ENCODE results near the gene BPNT1. TPM values are rescaled to one million over a fixed set of nuclear protein-coding genes. Genes with fewer than 3 reads are reported as not detected.
A peak's percentile ranks its signal among the peaks of the same experiment; 100 is the strongest.
"Not testable (repeated sequence)": the region's sequence is repeated elsewhere in the genome, so short reads cannot be mapped to it uniquely, and the experiment has no call there.

Gene BPNT1, protein sequence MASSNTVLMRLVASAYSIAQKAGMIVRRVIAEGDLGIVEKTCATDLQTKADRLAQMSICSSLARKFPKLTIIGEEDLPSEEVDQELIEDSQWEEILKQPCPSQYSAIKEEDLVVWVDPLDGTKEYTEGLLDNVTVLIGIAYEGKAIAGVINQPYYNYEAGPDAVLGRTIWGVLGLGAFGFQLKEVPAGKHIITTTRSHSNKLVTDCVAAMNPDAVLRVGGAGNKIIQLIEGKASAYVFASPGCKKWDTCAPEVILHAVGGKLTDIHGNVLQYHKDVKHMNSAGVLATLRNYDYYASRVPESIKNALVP
- total RNA-seq (2014; rRNA removed; shearing (Covaris generic)), result 30.1 and 33.4 TPM in 2 replicates
- polyA plus RNA-seq (2015; cell fraction: cytosol; rRNA removed), result 19.4 and 21.4 TPM in 2 replicates
- polyA plus RNA-seq (2015; cell fraction: nucleus; rRNA removed), result 8.5 and 25.6 TPM in 2 replicates

- DNase-seq (ENCODE audit: low read depth, low spot score), result peak; percentile 95
- in situ Hi-C loops (cut with HindIII; ENCODE audit: low pct_unique_long_range_greater_than_20kb, low sequenced_read_pairs), result no loop called here
Observed at GRCh38 chr1:220089650-220090556, at the start of gene BPNT1. Gene BPNT1, minus strand, starts transcription at chr1:220089788. Its CDS starts 9,942 bp downstream, at chr1:220079846.

DNA sequence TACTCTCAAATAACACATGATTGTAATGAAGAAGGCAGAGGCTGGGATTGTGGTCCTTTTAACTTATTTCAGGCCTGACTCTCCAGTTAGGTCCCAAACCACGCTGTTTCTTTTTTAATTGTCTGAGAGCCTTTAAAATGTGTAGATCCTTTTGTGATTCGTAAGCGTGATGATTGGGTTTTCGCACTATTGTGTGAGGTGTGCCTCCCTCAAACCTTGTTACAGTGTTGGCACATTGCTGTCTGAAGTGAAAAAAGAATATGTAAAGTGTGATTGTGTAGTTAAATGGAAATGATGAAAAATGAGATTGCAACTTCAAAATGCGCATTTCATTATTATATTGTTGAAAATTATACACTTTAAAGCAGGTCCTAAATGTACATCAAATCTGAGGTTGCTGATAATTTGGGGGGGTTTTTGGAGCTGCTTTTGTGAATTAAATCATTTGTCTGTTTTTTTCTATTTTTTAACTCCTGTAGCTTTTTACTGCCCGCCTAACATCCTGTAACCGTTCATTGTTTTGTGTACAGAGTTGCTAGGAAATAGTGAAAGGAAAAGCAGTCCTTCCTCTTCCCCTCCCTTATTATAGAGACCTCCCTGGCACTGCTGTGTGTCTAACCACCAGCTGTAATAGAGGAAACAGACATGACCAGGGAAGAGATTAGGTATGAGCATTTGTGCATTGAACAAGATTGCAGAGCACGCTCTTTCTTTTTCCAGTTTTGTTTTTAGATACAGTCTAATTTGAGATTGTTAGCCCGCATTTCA lies 47.6 kb upstream of the BPNT1 start:
- in situ Hi-C loops (cut with HindIII; ENCODE audit: low pct_unique_long_range_greater_than_20kb, low sequenced_read_pairs), result no loop called here
- DNase-seq (ENCODE audit: low read depth, low spot score), result no peak

DNA sequence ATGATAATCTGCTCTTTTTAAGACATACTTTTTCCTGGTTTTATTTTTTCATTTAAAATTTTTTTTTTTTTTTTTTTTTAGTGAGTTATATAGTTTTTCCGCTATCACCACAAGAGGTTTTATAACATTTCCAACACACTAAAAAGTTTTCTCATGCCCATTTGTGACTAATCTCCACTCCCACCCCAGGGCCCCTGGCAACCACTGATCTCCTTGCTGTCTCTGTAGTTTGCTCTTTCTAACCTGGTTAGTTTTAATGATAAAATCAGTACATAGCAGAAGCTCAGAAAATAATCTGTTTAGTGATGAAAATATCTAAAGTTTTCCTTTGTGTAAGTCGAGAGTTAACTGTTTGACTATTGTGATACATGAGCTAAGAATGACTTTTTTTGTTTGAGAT lies 46.2 kb upstream of the BPNT1 start:
- in situ Hi-C loops (cut with HindIII; ENCODE audit: low pct_unique_long_range_greater_than_20kb, low sequenced_read_pairs), result no loop called here

DNA sequence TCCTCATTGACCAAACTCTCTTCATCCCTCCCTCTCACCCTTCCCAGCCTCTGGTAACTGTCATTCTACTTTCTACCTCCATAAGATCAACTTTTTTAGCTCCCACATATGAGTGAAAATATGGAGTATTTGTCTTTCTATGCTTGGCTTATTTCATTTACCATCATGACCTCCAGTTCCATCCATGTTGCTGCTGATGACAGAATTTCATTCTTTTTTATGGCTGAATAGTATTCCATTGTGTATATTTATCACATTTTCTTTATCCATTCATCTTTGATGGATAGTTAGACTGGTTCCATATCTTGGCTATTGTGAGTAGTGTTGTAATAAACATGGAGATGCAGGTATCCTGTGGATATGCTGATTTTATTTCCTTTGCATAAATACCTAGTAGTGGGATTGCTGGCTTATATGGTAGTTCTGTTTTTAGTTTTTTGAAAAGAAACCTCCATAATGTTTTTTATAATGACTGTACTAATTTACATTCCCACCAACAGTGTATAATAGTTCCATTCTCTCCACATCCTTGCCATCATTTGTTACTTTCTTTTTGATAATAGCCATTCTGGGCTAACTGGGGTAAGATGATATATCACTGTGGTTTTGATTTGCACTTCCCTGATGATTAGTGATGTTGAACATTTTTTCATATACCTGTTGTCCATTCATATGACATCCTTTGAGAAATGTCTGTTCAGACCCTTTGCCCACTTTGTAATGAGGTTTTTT lies 40.1 kb upstream of the BPNT1 start:
- in situ Hi-C loops (cut with HindIII; ENCODE audit: low pct_unique_long_range_greater_than_20kb, low sequenced_read_pairs), result no loop called here
- no peak for DNase-seq (ENCODE audit: low read depth, low spot score)

More for the DNA sequence above, 46.2 kb upstream of the BPNT1 start:
- no peak for DNase-seq (ENCODE audit: low read depth, low spot score)

DNA sequence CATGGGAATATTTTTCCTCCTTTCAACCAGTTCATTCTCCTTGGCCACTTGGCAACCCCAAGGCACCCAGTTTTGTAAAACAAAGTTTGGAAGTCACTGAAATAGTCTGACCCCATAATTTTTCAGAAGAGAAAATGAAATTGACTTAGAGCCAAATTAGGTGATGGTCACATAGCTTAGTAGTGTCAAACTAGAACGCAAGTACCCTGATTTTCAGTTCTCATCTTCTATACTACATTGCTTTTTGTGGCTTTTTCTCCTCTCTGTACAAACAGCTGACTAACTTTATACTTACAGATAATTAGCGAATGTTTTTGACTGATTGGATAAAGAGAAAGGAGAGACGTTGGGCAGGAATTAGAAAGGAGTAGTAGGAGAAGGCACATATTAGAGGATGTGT lies 37.5 kb upstream of the BPNT1 start:
- in situ Hi-C loops (cut with HindIII; ENCODE audit: low pct_unique_long_range_greater_than_20kb, low sequenced_read_pairs), result no loop called here
- no peak for DNase-seq (ENCODE audit: low read depth, low spot score)

GRCh38 chr1:220124542-220124941 lies 35.0 kb upstream of the BPNT1 start:
- no peak for DNase-seq (ENCODE audit: low read depth, low spot score)
- in situ Hi-C loops (cut with HindIII; ENCODE audit: low pct_unique_long_range_greater_than_20kb, low sequenced_read_pairs), result no loop called here

DNA sequence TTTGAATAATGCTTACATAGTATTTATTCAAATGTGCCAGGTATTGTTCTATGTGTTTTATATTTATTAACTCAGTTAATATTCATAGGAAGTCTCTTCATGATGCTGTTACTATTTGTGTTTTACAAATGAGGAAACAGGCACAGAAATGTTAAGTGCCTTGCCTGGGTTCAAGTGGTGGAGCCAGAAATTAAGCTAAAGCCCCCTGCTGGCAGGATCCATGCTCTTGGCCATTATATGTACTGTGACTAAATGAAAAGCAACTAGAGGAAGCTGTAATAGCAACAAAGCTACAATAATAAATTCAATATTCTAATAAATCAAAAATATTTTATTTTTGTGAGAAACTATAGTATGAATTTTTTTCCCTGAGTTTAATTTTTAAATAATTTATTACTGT lies 34.3 kb upstream of the BPNT1 start:
- DNase-seq (ENCODE audit: low read depth, low spot score), result peak; percentile 40
- in situ Hi-C loops (cut with HindIII; ENCODE audit: low pct_unique_long_range_greater_than_20kb, low sequenced_read_pairs), result no loop called here

GRCh38 chr1:220123066-220123465 lies 33.5 kb upstream of the BPNT1 start:
- in situ Hi-C loops (cut with HindIII; ENCODE audit: low pct_unique_long_range_greater_than_20kb, low sequenced_read_pairs), result no loop called here

GRCh38 chr1:220121791-220122530 lies 32.4 kb upstream of the BPNT1 start:
- DNase-seq (ENCODE audit: low read depth, low spot score), result no peak
- in situ Hi-C loops (cut with HindIII; ENCODE audit: low pct_unique_long_range_greater_than_20kb, low sequenced_read_pairs), result no loop called here

More at GRCh38 chr1:220123066-220123465, 33.5 kb upstream of the BPNT1 start:
- DNase-seq (ENCODE audit: low read depth, low spot score), result no peak

- in situ Hi-C loops (cut with HindIII; ENCODE audit: low pct_unique_long_range_greater_than_20kb, low sequenced_read_pairs), result no loop called here
- DNase-seq (ENCODE audit: low read depth, low spot score), result no peak
Observed at GRCh38 chr1:220119043-220119512, 29.5 kb upstream of the BPNT1 start.

- DNase-seq (ENCODE audit: low read depth, low spot score), result peak; percentile 64
- in situ Hi-C loops (cut with HindIII; ENCODE audit: low pct_unique_long_range_greater_than_20kb, low sequenced_read_pairs), result no loop called here
Observed at GRCh38 chr1:220113136-220113695, 23.6 kb upstream of the BPNT1 start.

- DNase-seq (ENCODE audit: low read depth, low spot score); in situ Hi-C loops (cut with HindIII; ENCODE audit: low pct_unique_long_range_greater_than_20kb, low sequenced_read_pairs): not testable (repeated sequence)
Observed at GRCh38 chr1:220112600-220112999, 23.0 kb upstream of the BPNT1 start.

GRCh38 chr1:220110473-220110872 lies 20.9 kb upstream of the BPNT1 start:
- in situ Hi-C loops (cut with HindIII; ENCODE audit: low pct_unique_long_range_greater_than_20kb, low sequenced_read_pairs); DNase-seq (ENCODE audit: low read depth, low spot score): not testable (repeated sequence)

GRCh38 chr1:220099826-220100225 lies 10.2 kb upstream of the BPNT1 start:
- DNase-seq (ENCODE audit: low read depth, low spot score), result no peak
- in situ Hi-C loops (cut with HindIII; ENCODE audit: low pct_unique_long_range_greater_than_20kb, low sequenced_read_pairs), result no loop called here

GRCh38 chr1:220094016-220094911 lies 4.7 kb upstream of the BPNT1 start, which contains the start of gene IARS2:
Gene IARS2, plus strand, starts transcription at chr1:220094132. Its CDS starts 85 bp downstream, at chr1:220094217.
- peak; percentile 85 for DNase-seq (ENCODE audit: low read depth, low spot score)
- in situ Hi-C loops (cut with HindIII; ENCODE audit: low pct_unique_long_range_greater_than_20kb, low sequenced_read_pairs), result no loop called here
